Stimulated activated naive CD4-positive, alpha-beta T cell treated with Interleukin-2 at 50 U/mL for 16 hours (primary cell): ENCODE data around the gene GNRHR.

Experiments
- DNase-seq: peaks from one replicate; lab custom pipeline; 2025; lab: John Stamatoyannopoulos, UW

Gene GNRHR

DNA sequence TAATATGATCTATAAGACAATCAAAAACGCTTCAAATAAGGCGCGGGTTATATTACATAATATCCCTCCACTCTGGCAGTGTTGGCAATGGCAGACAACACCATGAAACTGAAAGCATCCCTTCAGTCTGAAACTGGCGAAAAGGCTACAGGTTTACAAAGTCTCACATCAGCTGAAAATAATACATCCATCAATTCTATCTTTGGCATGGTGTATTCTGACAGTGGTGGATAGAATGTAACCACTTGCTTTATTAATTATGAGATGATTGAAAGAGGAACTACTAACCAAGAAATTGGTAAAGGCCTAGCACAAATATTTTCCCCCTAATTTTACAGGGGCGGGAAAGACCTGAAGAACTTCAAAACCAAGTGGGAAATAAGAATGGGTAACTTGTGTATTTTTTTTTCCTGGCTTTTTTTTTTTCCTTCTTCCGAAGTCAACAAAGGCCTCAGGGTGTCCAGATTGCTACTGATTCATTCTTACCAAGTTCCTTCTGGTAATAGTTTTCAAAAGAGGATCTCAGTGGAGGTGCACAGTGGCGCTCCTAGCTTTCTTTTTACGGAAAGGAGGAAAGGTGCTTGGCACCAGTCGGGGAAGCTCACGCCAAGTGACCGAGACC is 54.0 kb downstream of the GNRHR start:
- no peak for DNase-seq

DNA sequence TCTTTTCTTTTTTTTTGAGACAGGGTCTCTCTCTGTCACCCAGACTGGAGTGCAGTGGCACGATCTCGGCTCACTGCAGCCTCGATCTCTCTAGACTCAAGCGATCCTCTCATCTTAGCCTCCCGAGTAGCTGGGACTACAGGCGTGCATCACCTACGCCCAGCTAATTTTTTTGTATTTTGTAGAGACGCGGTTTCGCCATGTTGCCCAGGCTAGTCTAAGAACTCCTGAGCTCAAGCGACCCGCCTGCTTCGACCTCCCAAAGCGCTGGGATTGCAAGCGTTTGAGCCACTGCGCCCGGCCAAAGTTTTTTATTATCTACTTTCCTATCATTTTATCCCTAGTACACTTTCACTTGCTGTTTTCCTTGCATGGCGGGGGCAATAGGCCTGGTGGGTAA is 54.6 kb downstream of the GNRHR start:
- no peak for DNase-seq

DNA sequence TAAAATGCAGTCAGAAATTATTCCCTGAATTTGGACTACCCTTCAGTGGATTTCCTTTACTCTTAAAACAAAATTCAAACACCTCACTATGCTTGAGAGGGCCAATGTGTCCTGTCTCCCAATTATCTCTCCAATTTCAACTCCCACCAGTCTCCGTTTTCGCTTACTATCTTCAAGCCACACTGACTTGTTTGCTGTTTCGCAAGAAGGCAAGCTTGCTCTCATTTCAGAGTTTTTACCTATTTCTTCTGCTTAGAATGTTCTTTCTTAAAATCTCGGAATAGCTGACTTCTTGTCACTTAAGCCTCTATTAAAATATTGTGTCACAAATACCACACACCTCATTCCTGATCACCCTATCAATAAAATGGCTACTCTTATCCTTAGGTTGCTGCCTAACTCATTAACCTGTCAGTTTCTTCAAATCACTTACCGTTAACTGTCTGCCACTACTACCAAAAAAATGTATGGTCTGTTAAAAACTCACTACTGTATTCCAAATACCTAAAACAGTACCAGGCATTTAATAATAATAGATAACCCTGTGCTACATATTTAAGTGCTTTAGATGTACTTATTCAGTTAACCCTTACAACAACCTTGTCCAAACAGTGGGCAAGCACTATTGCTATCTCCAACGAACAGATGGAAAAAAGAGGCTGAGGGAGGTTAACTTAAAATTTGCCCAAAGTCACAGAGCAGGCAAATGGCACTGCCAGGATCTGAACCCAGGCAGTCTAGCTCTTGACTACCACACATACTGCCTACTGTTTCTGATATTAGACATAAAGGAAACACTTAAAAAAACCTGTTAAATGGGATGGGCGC is 56.1 kb downstream of the GNRHR start:
- no peak for DNase-seq

DNA sequence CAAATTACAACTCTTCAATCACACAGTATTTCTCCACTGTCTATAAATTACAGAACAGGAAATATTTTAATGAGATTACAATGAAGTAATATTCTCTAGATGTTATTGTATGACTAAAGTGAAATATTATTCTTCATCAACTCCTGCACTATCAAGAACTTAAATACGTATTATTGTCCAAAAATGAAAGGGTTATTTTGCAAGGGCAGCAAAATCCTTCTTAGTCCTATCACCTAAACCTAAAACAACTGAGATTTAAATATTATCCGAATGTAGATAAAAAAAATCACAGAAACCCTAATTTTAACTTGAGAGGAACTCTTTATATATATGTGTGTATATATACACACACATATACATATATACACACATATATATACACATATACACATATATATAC is 58.1 kb downstream of the GNRHR start:
- DNase-seq = no peak

DNA sequence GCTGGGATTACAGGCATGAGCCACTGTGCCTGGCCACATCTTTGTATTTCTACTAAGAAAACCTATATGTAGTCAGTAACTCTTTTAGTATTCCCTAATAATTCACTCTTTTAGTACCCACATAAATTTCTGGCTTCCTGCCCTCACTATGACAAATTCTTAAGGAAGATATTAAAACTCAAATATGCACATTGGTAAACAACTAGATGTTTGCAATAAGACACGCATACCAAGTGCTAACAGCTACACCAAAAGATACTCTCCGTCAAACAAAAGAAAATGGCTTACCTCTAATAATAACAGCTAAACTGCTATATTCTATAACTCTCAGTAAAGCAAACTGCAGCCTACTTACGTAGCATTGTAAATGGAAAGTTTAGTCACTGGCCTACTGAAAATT is 59.5 kb downstream of the GNRHR start:
- DNase-seq = no peak

DNA sequence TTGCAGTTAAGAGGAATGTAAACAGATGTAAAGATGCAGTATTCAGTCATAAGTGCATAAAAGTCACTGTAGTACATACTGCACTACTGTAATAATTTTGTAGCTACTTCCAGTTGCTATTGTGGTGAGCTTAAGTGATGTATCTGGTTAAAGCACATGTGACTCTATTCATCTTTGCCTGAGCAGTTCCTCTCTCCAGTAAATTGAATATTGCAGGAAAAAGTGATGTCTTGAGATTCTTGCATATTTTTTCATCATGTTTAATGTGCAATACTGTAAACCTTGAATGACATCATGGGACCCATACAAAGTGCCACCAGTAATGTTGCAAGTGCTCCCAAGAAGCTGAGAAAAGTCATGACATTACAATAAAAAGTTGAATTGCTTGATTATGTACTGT is 62.9 kb downstream of the GNRHR start:
- no peak for DNase-seq
